HG02970 (cell line): ENCODE data around the gene UBE3A.
A peak's percentile ranks its signal among the peaks of the same experiment; 100 is the strongest.
"Not testable (repeated sequence)": the region's sequence is repeated elsewhere in the genome, so short reads cannot be mapped to it uniquely, and the experiment has no call there.

Experiments used
- ATAC-seq: cut with Tn5 transposase; IDR thresholded peaks from one replicate; pipeline ENCODE4 v1.9.1; 2021; ENCODE audit warnings: mild to moderate bottlenecking, moderate library complexity, moderate number of reproducible peaks; ENCODE audit not compliant: unreplicated experiment, low FRiP score

Gene UBE3A

DNA sequence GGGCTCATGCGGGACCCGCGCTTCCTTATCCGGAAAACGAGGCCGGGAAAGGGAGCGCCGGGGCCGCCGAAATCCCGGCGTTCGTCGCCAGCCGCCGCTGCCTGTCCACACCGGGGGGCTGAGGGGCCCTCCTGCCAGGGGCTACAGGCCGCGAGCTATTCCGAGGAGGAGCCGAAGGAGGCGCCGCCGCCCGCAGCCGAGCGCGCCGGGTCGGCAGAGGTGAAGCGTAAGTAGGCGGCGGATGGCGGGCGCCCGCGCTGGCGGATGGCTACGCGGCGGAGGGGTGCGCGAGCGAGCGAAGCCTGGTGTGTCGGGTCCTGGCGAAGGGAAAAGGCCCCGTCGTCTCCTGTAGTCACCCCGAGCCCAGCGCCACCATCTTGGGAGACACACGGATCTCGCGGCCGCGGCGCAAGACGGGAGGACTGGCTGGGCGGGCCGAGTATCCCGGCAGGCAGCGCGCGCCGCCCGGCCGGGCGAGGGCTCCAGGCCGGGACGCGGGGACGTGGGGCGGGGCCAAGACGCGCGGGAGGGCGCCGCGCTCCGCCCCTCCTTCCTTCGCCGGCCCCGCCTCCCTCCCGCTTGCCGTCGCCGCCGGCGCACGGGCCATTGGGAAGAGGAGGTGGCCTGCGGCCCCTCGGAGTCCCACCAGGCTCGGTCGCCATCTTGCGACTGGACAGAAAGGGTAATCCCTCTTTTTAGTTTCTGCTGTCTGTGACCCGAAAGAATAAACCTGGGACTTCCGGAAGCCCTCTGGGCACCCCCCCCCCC lies at the start of gene UBE3A:
Gene UBE3A (minus strand): TSS at position 424 of the 768 bp plus-strand sequence. CDS start 29,917 bp downstream, outside the sequence.
- ATAC-seq, result peak; percentile 93

DNA sequence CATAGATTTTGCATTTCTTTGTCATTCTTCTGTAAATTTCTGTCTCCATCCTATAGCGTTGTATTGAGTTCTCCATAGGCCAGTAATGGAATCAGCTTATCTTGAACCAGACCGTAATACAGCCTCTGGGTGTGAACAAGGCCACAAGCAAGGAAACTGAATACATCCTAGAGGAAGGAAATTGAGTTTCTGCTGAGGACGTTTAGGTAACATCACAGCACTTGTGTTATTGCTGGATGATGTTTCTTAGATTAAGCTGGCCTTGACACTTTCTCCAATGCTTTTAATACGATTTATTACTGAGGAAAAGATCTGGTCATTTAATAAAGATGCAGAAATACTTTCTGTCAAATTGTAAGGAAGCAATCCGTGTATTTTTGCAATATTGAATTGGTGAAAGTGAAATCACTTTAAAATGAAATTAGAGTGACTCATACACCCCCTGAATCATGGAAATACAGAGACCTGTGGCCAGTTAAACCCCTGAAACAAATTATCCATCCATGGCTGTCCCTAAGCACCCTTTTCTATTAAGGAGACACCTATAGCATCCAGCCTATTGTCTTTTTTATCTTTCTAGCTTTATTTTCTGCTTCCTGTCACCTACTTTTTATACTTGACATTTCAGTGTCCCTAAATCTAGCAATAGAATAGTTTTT lies 48.5 kb upstream of the UBE3A start:
- ATAC-seq, result no peak

DNA sequence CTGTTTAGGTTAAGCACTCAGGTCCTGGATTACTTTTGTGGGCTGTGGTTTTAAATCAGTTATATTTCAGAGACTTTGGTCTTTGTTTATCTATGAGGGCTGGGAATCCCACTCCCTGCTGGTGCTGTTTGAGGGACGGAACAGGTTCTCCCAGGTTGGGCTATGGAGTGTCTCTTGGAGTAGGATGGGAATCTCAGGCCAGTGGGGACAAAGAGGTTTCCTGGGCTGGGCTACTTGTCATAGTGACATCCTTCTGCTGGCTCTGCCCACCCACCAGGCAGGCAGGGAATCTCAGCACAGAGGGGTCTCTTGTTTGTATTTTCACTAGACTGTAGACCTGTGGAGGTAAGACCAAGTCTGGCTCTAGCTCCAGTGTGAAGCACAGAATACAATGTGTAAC lies 47.2 kb upstream of the UBE3A start:
- ATAC-seq, result no peak

DNA sequence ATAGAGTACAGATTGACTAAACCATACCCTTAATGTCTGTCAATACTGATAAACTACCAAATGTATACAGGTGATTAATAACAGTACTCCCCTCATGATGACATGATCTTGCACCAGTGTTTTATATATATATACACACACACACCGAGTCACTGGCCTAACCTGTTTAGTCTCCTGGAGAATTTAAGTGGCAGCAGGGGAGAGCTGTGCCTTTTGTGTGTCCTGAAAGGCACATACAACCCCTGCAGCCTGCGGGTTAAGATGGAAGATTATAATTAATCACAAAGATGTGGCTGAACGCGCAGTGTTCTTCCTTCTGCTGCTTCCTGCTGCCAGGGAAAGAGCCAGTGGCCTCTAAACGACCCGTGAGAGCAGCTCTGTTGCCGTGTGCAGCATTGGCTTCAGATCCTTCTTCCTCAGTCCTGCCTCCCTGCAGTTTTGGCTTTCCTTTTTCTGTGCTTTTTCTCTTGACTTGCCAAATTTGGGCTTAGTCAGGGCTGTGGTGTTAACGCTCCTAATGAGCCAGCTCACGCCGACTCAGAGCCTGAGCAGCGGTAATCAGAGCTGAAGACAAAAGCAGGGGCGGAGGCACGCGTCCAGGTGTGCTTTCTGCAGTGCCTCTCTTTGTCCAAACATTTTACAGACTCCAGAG lies 42.5 kb upstream of the UBE3A start:
- ATAC-seq, result no peak

DNA sequence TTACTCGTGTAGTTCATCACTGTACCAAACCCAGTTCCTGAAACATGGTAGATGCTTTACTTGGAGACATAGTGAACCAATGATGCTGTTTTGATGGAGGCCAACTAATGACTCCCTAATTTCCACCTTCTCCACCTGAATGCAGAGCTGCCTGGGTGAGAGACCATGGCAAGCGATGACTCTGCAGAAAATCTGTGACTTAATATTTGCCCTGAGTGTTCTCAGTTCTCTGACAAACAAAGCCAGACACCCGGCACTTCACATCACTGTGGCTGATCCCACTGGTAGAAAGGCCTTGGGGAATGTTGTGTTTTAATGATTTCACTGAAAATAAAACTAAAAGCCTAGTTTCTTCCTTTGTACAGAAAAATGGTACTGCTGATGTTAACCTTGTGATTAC lies 39.5 kb upstream of the UBE3A start:
- ATAC-seq, result no peak

DNA sequence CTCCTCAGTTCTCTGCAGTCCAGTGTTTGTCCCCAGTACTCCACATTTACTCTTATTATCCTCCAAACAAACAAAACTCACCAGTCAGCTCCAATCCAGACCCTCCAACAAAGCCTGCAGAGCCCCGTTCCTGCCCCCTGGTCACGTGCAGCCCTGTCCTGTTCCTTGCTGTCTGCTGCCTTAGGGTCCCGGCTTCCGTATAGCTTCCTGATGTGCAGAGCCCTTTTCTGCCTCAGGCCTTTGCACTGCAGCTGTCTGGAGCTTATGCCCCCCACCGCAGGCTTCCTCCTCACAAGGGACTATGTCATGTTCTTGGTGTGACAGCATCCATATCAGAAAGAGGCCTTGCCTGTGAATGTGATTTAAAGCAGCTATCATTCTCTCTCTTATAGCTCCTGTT lies 39.0 kb upstream of the UBE3A start:
- no peak for ATAC-seq

DNA sequence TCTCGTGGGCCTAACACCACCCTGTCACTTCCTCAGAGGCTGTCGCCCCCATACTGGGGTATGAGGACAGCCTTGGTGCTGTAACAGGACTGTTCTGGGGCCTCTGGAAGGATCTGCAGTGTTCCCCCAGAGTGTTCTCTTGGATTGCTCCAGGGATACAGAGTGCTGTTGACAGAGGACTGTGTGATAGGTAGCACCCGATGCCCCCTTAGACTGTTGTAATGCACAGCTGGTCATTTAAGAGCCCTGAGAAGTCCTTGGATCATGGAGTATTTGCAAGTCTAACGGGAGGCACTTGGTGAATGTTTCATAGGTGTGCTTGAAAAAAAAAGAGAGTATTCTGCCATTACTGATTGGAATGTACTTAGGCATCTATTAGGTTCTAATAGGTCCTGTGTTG lies 35.4 kb upstream of the UBE3A start:
- ATAC-seq, result no peak

DNA sequence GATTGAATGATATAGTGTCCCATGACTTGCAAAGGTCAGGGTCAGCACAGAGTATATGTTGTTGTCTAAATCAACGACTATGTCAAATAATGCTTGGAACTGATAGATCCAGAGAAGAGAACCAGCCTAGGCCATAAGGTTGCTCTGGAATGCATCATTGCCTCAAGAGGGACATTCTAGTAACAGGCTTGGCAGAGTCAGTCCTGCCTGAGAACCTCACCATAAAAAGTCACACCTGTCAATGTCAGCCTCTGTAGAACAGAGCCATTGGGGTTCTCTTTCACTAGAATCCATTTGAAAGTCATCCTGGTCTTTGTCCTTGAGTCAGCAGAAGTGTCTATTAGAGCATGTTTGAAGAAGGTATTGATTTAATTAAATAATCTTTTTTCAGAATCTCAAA lies 31.4 kb upstream of the UBE3A start:
- no peak for ATAC-seq

DNA sequence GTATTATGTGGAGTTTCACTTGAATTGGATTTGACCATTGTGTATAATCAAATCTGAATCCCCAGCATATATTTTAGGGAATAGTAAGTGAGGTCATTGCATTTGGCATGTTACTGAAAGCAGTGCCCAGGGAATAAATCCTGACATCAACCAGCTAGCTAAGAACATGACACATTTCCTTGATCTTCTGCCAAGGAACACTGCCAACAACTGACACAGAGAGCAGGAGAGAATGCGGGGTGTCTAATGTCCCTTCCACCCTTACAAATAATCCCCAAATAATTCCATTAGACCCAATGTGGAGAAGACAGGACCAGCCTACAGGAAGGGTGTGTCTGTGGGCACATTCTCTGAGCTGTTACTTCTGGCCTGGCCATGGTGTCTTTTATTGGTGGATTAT lies 30.6 kb upstream of the UBE3A start:
- no peak for ATAC-seq

DNA sequence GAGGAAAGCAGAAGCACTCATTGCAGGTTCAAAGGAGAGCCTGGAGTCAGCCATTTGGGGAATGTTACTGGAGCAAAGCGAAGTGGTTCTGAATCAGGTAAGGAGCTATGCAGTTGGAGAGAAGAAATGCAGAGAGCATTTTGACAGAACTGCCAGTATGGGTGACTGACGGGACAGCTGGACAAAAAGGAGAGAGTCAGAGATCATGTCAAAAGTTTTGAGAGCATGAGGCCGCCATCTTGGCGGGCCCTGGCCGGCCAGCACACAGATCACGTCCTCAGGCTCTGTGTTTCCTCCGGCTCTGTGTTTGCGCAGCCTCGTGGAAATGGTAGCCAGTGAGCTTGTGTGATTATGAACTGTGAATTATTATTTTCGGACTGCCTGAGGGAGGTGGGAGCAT lies 29.8 kb upstream of the UBE3A start:
- no peak for ATAC-seq

DNA sequence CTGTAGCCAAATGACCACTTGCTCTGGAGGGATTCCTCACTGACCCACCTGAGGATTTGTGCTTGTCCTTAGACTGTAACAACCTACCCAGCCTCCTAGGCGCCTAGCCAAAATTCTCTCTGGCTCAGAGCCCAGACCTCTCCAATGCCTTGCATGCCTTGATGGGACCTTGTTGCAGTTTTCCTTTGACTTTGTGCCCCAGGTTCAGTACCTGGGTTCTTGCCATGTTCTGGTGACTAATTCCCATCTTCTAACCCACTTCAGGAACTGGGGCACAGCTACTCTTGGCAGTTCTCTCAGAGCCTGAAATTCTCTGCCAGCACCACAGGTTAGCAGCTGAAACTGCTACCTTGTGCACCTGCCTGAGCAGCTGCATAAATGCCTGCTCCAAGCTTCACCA lies 27.0 kb upstream of the UBE3A start:
- no peak for ATAC-seq

DNA sequence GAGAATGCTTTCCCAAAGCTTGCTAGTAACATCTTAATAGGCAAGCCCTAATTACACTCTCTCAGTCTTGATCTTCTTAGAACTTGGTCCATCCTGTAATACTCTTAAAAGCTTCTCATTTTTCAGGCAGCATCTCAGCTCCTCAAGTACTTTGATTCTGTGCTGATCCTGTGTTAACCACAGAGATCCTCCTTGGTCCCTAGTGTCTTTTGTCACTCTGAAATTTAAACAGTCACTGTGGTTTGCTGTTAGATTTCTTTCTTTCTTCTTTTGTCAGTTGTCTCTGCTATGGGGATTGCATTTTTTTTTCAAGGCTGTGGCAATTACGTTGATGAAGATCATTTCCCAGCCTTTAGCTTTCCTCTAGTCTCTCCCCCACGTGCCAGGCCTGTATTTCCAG lies 26.0 kb upstream of the UBE3A start:
- ATAC-seq, result no peak

DNA sequence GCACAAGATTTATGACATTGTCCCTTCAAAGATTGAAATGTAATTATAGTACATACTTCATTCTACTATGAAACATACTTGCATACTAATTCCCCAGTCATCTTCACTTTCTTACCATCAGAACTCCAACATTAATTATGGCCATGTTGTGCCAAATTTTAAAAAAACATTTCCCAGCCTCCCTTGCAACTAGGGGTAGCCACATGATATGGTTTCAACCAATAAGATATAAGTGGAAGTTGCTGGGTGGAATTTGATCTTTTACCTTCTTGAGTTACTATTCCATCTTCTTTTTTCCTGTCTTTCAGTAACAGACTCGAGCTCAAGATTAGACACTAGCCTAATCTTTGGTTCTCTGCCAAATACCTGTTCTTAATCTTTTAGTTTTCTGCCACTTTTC lies 25.6 kb upstream of the UBE3A start:
- no peak for ATAC-seq

DNA sequence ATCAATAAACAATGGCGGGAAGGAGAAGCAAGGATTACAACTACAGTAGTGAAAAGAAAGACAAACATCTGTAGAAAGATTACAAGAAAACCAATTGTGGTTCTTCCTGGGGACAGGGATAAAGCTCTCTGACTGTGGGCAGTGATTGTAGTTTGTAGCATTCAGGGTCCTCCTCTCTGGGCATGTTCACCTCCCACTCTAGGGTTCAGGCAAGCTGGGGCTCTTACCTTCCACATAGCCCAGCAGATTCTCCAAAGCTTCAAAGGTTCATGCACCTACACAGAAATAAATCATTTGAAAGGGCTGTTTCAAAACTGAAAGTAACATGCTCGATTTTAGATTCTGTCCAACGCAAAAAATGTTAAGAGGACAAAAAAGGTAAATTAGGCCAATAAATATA lies 17.4 kb upstream of the UBE3A start:
- ATAC-seq, result no peak

DNA sequence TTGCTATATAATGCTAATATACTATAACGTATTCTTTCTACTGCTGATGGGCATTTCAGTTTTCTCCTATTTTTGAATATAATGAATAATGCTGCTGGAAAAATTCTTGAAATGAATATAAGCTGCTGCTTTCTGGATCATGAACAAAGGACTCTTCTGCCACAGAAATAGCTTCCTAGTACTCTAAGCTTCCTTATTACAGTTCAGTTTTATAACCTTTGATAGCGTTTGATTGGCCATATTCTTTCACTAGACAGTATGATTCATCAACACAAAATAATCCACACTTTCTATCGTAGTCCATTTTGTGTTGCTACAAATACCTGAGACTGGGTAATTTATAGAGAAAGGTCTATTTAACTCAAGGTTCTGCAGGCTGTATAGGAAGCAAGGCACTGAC lies 16.4 kb upstream of the UBE3A start:
- no peak for ATAC-seq

DNA sequence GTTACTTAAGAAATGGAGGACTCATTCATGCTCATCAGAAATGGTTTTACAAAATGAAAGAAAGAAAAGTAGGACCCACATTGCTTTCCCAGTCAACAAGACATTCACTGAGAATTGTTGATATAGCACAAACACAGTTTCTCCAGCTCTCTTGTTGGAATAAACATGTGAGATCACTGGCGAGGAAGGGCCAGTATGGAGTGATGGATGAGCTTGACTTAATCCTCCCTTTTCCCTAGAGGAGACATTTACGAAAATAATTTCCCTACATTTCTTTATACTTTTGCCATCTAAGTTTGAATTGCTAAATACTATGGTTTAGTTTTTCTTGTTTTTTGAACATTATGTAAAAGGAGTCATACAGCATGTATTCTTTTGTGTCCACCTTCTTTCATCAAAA lies 15.9 kb upstream of the UBE3A start:
- ATAC-seq, result no peak

DNA sequence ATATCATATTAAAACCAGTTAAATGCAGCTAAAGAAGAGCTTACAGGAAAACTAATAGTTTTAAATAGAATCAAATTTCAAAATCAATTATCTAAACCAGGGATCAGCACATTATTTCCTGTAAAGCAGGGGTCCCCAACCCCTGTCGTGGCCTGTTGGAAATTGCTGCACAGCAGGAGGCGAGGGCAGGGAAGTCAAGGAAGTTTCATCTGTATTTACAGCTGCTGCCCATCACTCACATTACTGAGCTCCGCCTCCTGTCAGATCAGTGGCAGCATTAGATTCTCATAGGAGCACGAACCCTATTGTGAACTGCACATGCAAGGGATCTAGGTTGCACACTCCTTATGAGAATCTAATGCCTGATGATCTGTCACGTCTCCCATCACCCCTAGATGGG lies 14.4 kb upstream of the UBE3A start:
- ATAC-seq, result not testable (repeated sequence)

DNA sequence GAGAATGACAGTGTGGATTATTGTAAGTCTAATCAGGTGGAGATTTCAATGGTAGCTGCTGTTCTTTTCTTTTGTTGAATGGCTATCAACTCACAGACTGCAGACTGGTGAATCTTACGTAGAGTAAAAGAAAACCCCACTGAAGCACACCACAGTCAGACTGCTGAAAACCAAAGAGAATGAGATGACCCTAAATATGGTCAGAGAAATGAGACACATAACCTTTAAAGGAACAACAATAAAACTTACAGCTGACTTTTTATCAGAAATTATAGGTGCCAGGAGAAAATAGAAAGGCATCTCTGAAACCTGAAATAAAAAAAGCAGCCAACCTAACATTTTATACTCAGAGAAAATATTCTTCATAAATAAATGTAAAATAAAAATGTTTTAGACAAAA lies 12.7 kb upstream of the UBE3A start:
- no peak for ATAC-seq

DNA sequence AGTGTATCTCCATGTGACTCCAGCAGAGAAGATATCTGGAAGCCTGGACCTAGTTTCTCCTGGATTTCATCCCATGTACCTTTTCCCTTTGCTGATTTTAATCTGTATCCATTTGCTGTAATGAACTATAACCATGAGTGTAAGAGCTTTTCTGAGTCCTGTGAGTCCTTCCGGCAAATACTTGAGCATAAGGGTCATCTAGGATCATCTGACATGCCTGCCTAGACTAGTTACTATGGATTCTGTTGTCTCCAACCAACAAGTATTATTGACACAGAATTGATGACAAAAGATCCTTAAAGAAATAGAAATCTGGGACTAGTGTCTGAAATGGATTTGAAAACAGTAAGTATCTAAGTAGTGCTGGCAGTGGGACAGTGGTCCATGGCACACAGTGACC lies 11.3 kb upstream of the UBE3A start:
- ATAC-seq, result no peak

DNA sequence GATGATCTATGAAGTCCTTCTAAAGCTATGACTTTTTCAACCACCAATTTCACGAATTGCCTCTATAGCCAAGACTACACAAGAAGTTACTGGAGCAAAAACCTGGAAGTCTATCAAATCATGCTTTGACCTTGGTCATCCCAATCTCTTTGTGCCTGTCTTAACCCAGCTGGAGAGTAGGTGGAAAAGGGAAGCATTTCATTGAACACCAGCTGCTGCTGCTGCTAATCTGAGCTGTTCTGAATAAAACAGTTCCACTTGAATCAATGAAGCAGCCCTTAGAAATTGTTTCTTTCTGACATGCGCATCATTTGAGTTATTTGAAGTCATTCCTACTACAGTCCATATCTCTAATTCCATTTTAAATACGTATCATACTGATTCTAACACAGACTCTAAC lies 7.3 kb upstream of the UBE3A start:
- no peak for ATAC-seq

DNA sequence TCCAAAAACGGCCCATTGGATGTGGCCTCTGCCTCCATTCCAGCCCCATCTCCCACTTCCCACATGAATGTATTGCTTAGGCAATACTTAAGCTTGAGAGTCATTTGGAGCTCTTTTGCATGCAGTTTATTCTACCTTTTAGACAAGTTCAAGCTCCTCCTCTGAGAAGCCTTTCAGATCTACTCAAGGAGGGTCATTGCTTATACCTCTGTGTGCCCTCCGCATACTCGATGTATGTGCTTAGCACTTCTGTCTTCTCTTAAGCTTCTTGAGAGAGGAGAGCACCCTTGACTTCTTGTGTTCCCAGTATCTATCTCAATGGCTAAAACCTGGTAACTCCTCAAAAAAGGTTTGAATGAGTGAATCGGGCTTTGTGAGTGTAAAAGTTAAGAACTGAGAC lies 6.6 kb upstream of the UBE3A start:
- no peak for ATAC-seq

DNA sequence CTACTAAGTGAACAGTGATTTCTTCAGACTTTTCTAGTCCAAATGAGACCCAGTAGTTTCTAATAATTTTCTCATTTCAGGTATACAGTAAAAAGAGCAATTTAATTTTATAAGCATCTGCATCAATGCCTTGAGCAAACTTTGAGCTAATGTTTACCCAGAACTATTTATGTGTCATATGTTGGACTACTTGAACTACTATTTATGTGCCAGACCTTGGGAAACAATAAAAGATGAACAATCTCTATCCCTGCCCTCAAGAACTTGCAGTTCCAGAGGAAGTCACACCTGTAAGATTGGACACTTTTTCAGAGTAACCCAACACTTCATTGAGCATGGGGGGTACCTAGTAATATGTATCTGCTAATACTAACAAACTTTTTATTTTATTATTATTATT lies 2.3 kb upstream of the UBE3A start:
- ATAC-seq, result no peak
